SIG-M5 treated with dmso at 0.1 percent for 504 hours (cell line): ENCODE results near the gene JAG1.

Experiments
- DNase-seq: peaks from one replicate; lab custom pipeline; 2025; ENCODE audit not compliant: unreplicated experiment; lab: John Stamatoyannopoulos, UW

The JAG1 gene

GRCh38 chr20:10654250-10654610 is 19.6 kb downstream of the JAG1 start:
- no peak for DNase-seq

- no peak for DNase-seq
These were observed 20.1 kb downstream of the JAG1 start for GRCh38 chr20:10653599-10654249.

GRCh38 chr20:10652660-10653261 is 21.0 kb downstream of the JAG1 start:
- no peak for DNase-seq

DNA sequence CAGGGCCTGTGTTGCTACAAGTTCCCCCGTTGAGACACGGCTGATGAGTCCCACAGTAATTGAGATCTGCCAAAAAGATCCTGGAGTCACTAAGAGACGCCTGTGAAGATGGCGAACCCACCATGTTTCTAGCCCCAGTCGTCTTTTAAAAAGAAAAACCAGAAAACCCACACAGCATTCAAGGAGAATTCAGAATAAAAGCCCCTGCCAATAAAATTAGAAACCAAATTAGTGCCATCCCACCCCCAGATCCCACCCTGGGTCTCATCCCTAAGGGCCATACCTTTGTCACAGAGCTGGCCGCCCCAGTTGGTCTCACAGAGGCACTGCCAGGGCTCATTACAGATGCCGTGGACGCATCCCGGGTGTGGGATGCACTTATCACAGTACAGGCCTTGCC is 21.6 kb downstream of the JAG1 start:
- no peak for DNase-seq

DNA sequence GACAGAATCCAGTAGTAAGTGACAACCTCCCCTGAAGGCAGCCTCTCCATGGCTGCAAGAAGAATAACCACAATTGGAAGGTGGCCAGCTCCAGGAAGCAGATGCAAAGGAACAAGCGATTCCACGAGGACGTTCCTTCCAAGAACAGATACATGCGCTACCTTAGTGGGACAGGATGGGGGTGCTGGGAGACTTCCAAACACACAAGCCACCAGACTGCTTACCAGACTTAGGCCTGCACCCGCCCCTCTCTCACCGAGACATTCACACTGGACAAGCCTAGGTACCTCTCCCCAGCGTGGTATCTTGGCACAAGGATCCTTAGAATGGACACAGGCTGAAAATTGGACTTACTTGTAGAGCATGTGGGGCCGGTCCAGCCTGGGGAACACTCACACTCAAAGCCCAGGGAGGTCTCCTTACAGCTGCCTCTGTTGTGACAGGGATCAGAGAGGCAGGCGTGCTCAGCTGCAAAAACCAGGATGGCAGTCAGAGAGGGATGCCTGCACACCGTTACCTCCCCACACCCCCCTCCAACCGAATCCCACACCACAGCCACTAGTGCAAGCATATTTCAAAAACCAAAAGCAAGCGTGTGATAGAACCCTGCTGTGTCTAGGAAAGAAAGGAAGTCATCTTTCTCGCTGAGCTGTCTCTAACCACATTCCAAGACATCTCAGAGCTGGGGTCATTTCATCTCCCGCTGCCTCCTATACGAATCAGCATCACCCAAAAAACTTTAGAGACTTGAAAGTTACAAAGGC is 22.4 kb downstream of the JAG1 start:
- no peak for DNase-seq

GRCh38 chr20:10649797-10650160 is 24.0 kb downstream of the JAG1 start:
- no peak for DNase-seq

- no peak for DNase-seq
These were observed 24.6 kb downstream of the JAG1 start for GRCh38 chr20:10649080-10649796.

GRCh38 chr20:10648651-10649050 is 25.1 kb downstream of the JAG1 start:
- no peak for DNase-seq

DNA sequence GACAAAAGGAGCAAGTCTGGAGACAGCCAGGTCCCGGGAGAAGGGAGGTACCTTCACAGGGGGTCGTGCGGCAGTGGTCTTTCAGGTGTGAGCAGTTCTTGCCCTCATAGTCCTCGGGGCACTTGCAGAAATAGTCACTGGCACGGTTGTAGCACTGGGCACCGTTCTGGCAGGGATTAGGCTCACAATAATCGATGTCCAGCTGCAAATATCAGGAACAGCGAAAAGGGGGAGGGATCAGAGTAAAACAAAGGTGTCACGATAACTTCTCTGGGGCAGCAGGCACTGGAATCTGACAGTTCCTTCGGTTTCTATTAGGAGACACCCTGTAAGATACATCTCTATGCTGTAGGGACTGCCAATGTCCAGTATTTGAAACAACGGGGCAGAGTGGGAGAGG is 25.9 kb downstream of the JAG1 start:
- DNase-seq: no peak

DNA sequence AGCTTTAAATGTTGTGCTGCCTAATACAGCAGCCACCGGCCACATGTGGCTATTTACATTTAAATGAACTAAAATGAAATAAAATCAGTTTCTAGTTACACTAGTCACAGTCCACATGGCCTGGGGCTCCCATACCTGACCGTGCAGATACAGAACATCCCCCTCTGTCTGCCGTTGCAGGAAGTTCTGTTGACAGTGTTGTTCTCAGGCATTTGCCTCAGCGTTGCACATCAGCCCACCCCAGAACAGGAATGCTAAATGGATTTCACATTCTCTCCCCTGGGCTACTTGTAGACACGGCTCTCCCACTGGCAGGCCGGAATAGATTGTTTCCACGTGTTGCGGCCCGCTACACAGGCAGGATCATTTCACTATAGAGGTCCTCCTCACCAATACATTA is 26.3 kb downstream of the JAG1 start:
- peak; percentile 3 for DNase-seq

- no peak for DNase-seq
These were observed 26.8 kb downstream of the JAG1 start for GRCh38 chr20:10646886-10647420.

GRCh38 chr20:10646006-10646405 is 27.8 kb downstream of the JAG1 start:
- no peak for DNase-seq

- DNase-seq: no peak
These were observed 28.6 kb downstream of the JAG1 start for GRCh38 chr20:10645205-10645570.

DNA sequence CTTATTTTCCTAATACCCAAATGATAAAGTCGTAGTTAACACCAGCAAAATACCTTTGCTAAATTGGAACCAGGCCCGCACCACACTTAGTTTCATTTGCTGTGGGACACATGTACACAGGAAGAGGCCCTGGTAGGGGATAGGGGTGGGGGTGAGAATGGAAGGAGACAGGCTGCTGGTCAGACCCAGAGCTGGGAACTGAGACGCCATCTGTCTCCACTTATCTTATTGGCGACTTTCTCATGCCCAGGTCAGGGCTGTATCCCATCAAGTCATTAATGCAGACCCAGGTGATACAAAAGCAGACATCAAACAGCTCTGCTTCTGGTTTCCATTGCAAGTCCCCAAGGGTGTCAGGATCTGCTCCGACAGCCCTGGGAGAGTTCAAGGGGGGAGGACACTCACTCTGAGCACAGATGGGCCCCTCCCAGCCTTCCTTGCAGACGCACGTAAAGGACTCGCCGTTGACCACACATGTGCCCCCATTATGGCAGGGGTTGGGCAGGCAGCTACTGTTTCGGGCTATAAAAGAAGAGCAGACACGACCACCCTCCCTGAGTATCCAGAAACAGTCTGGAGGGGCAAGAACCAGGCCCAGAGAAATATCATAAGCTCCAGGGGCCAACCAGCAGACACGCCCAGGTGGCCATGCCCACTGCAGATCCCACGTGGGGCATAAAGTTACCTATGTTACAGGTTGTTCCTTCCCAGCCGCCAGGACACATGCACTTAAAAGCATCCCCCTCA is 29.2 kb downstream of the JAG1 start:
- no peak for DNase-seq

DNA sequence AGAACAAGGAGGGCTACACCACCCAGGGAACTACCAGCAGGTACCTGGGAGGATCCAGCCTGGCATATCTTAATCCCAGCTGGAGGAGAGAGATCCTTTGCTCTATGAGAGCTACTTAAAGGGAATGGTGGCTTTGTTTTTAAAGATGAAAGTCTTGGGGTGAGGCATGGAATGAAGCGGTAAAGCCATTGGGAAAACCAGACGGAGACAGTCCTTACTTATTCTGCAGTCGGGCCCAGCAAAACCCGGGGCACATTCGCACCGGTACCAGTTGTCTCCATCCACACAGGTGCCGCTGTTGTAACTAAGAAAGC is 30.3 kb downstream of the JAG1 start:
- DNase-seq: no peak

GRCh38 chr20:10642856-10643559 is 30.8 kb downstream of the JAG1 start:
- DNase-seq: no peak

DNA sequence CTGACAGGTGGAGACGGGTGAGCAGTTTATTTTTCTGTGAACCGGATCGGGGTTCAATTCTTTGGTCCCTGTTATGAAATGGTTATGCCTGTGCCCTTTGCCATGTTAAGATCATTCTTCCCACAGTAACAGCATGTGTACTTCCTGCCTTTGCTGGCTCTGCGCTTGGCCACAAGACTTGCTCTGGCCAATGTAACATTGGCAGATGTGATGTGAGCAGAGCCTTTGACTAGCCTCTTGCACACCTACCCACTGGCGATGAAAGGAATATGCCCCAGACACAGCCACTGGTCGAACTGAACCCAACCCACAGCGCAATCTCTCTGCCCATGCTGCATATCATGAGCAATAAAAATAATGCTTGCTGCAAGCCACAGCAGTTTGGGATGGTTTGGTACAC is 31.9 kb downstream of the JAG1 start:
- no peak for DNase-seq

GRCh38 chr20:10641467-10641866 is 32.3 kb downstream of the JAG1 start:
- DNase-seq: no peak

DNA sequence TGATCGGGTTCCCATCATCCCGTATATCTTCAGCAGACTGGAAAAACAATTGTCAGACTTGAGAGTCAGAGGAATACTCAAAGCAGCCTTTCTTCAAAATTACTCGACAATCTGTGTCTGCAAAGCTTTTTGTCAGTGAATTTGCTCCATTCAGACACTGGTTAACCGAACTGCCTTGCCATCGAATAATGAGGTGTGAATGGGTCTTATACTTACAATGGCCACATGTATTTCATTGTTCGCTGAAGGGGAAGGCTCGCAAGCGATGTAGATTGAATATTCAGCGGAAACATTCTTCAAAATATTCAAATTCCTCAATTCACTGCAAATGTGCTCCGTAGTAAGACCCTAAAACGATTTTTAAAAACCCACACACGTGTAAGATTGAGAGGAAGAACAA is 32.9 kb downstream of the JAG1 start:
- no peak for DNase-seq

DNA sequence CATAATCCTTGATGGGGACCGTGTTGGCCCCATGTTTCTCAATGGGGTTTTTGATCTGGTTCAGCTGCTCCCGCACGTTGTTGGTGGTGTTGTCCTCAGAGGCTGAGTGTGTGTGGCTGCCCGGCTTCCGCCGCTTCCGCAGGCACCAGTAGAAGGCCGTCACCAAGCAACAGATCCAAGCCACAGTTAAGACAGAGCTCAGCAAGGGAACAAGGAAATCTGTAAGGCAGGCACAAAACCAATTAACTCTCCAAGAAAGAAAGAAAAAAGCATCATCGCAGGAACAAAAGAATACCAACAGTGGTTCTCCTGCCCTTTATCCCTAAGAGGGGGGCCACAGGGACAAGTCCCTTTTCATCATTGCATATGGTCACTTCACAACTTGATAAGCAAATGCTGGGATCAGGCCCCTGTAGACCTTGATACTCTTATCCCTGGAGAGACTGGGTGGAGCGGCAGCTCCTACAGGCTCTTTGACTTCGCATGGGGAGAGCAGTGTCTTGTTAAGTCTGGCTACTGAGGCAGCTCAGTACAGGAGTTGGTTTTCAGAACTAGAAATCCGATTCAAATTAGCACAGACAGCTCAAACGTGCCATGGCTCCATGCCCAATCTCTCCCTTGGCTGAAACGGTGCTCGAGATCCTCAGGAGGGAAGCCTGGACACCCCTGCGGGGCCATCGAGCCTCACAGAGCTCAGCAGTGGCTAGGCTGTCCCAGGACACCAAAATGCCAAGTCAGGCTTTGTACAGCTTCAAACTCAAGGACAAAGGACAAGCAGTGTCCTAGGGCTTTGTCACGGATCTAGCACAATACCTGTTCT is 33.9 kb downstream of the JAG1 start:
- DNase-seq: no peak
